ENCODE results near the gene HLF. TPM values are rescaled to one million over a fixed set of nuclear protein-coding genes. Genes with fewer than 3 reads are reported as not detected.

HLF gene
- total and polyA plus RNA-seq, 2 of the 4 experiments (the other 2 are of a cell fraction): 0.18 TPM; not detected in 1

DNA sequence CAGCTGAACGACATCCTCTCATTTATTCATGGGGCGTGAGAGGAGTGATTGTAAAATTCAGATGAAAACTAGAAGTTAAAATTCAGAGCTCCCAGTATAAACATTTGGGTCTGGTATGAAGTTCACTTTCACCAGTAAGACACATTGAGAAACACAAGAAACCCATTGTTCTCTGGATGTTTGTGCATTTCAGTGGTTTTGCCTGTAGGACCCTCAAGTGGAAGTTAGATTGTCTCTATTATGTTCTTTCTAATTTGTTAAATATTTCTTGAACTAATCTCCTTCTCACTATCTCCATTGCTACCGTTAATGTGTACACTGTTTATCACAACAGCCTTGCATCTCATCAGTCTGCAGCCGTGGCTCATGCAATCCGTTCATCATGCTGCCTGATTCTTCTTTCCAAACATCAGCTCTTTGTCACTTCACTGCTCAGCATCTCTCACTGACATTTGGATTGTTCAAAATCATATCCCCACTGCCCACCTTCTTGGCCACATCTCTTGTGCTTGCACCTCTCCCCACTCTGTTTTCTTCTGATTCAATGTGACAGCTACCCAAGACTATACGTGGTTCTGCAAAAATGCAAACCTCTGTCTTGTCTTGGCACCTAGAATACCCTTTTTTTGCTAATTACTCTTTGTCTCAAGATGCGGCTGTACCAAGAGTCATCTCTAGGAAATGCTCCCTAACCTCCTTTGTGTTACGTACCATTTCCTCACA, 49.5 kb downstream of the HLF start:
- H2BK5ac ChIP-seq (ENCODE audit: low read depth, low read length, poor library complexity, severe bottlenecking): no peak overlapping the region
- H2BK15ac ChIP-seq (ENCODE audit: low read depth, low read length): no peak overlapping the region
- H3K4me2 ChIP-seq (ENCODE audit: low read depth, low read length): no peak overlapping the region
- H4K91ac ChIP-seq (ENCODE audit: insufficient read depth, low read depth, low read length): no peak overlapping the region
- H3K4me3 ChIP-seq (ENCODE audit: insufficient read depth, low read depth, low read length): no peak overlapping the region
- ATAC-seq (ENCODE audit: low read depth): no peak
- no peak overlapping the region for H3K56ac ChIP-seq (ENCODE audit: extremely low read depth, insufficient read depth, low read length)
- H2AK5ac ChIP-seq (ENCODE audit: low read depth, low read length): no peak overlapping the region
- no peak overlapping the region for H2AK9ac ChIP-seq (replicated peaks; ENCODE audit: low read depth, low read length, poor library complexity)
- TF ChIP-seq BHLHE40 (IDR thresholded peaks at IDR 0.05; ENCODE audit: low read depth, low read length) (no peak), MAZ (IDR thresholded peaks at IDR 0.05; ENCODE audit: borderline replicate concordance, low read depth, low read length) (no peak), SMC3 (IDR thresholded peaks at IDR 0.05; ENCODE audit: low read depth, low read length) (no peak), FOS (IDR thresholded peaks at IDR 0.05; ENCODE audit: low read depth, low read length) (no peak), CHD1 (IDR thresholded peaks at IDR 0.05; ENCODE audit: low read depth, low read length) (no peak), MXI1 (IDR thresholded peaks at IDR 0.05; ENCODE audit: borderline replicate concordance, low read depth, low read length) (no peak), ELK1 (IDR thresholded peaks at IDR 0.05; ENCODE audit: borderline replicate concordance, low read depth, low read length) (no peak), CEBPB (IDR thresholded peaks at IDR 0.05; ENCODE audit: low read depth, low read length) (no peak), MAFK (IDR thresholded peaks at IDR 0.05; ENCODE audit: low read depth, low read length) (no peak), RFX5 (IDR thresholded peaks at IDR 0.05; ENCODE audit: low read depth, low read length) (no peak), USF2 (IDR thresholded peaks at IDR 0.05; ENCODE audit: low read depth, low read length) (no peak), NFE2L2 (IDR thresholded peaks at IDR 0.05; ENCODE audit: low read depth, low read length) (no peak), RCOR1 (IDR thresholded peaks at IDR 0.05; ENCODE audit: insufficient replicate concordance, low read length) (no peak), CTCF (conservative IDR thresholded peaks at IDR 0.05; ENCODE audit: low read depth, low read length) (no peak), RAD21 (IDR thresholded peaks at IDR 0.05; ENCODE audit: low read length) (no peak), POLR2A (IDR thresholded peaks at IDR 0.05; ENCODE audit: low read depth, low read length) (no peak)
- no peak overlapping the region for H2AFZ ChIP-seq (replicated peaks; ENCODE audit: low read length, poor library complexity)
- H3K4ac ChIP-seq (ENCODE audit: low read depth, low read length): no peak overlapping the region
- CTCF ChIA-PET: no interaction called here
- 39% methylated on average over 5 of the region's 8 CpGs; no CpG with 5 or more reads in 1 of the 2 experiments for WGBS, 2 experiments (ENCODE audit: extremely low coverage in 2 of 2, insufficient read length in 1 of 2)
- no peak overlapping the region for H2BK120ac ChIP-seq (ENCODE audit: low read depth, low read length)
- no peak overlapping the region for H3K9ac ChIP-seq (ENCODE audit: low read depth, low read length)
- no peak for DNase-seq
- intact Hi-C loops (cut with micrococcal nuclease) (no loop called here), in situ Hi-C loops (cut with MboI; ENCODE audit: low sequenced_read_pairs) (no loop called here), dilution Hi-C loops (cut with HindIII; ENCODE audit: low sequenced_read_pairs, unreplicated experiment) (no loop called here)
- H3K9me1 ChIP-seq (ENCODE audit: insufficient read depth, low read length): no peaks in the 10 kb centered on the region
- H4K8ac ChIP-seq (ENCODE audit: low read depth in 2 of 2, low read length in 2 of 2): no peak overlapping the region
- no peak overlapping the region for H3K14ac ChIP-seq (replicated peaks; ENCODE audit: low read depth, low read length)
- H4K5ac ChIP-seq (ENCODE audit: low read depth, low read length): no peak overlapping the region
- POLR2A ChIA-PET (ENCODE audit: unreplicated experiment): no interaction called here
- no peak overlapping the region for H2BK20ac ChIP-seq (ENCODE audit: low read depth, low read length)
- H3K9me3 ChIP-seq (ENCODE audit: control insufficient read depth, insufficient read depth, low read length): no peaks in the 10 kb centered on the region
- no peak overlapping the region for H3K27ac ChIP-seq (ENCODE audit: insufficient read depth, low read length)
- H3K18ac ChIP-seq (ENCODE audit: low read depth, low read length): no peak overlapping the region
- no TSS peak for BruUV-seq (replicated peaks)
- H3K79me1 ChIP-seq (ENCODE audit: low read depth in 1 of 2, low read length in 2 of 2): no peaks in the 10 kb centered on the region
- H3K23ac ChIP-seq (ENCODE audit: low read depth, low read length): no peak overlapping the region
- no peaks in the 10 kb centered on the region for H3K36me3 ChIP-seq (ENCODE audit: control insufficient read depth, insufficient read depth, low read length)
- peaks cover 3% of the 10 kb centered on the region; the same call in 1 of the 2 replicates for H3K27me3 ChIP-seq (ENCODE audit: control insufficient read depth, insufficient read depth, low read length)
- no peaks in the 10 kb centered on the region for H3K4me1 ChIP-seq (ENCODE audit: control insufficient read depth, insufficient read depth, low read length)
- H4K20me1 ChIP-seq (ENCODE audit: insufficient read depth, low read length): no peaks in the 10 kb centered on the region

Measured in IMR-90 (cell line).